Common myeloid progenitor, CD34-positive (primary cell): Measurements from ENCODE around the gene GDPD3.

Experiments
- CTCF ChIA-PET: fragments of 350-600 bp; sonication (Branson Sonifier 250); formaldehyde crosslinking; loops from one replicate; lab custom pipeline; 2021; ENCODE audit warnings: antibody characterized with exemption; lab: Charles Lee
- POLR2A ChIA-PET: fragments of 350-600 bp; sonication (Branson Sonifier 250); formaldehyde crosslinking; loops from one replicate; lab custom pipeline; 2021; ENCODE audit warnings: antibody characterized with exemption; lab: Charles Lee
- DNase-seq, 3 donors: peaks; one replicate each; pipeline versions ENCODE4 v3.0.0 to v3.0.0-alpha.2; 2013
- H3K27ac ChIP-seq, 2 experiments: 1 replicate in 1 of 2; 2 replicates in 1 of 2; pipeline ENCODE4 v1.7.0; 2013; ENCODE audit warnings: inconsistent platforms in 2 of 2, low read length in 2 of 2, mild to moderate bottlenecking in 2 of 2, low read depth in 1 of 2, moderate library complexity in 1 of 2; ENCODE audit not compliant: severe bottlenecking in 2 of 2, insufficient read depth in 1 of 2, poor library complexity in 1 of 2
- H3K27me3 ChIP-seq, 5 experiments: replicated peaks in 2 of 5; 1 replicate in 3 of 5; 2 replicates in 2 of 5; pipeline versions ENCODE4 v1.6.1 to v1.7.0; 2013; ENCODE audit warnings: low read length in 4 of 5, mild to moderate bottlenecking in 2 of 5, moderate library complexity in 2 of 5, inconsistent platforms in 1 of 5; ENCODE audit not compliant: insufficient read depth in 5 of 5, control insufficient read depth in 4 of 5
- H3K36me3 ChIP-seq, 4 experiments: 1 replicate in 2 of 4; 2 replicates in 2 of 4; pipeline versions ENCODE4 v1.6.1 to v1.7.0; 2013; ENCODE audit warnings: low read length in 3 of 4, control low read depth in 1 of 4, mild to moderate bottlenecking in 1 of 4; ENCODE audit not compliant: control insufficient read depth in 4 of 4, insufficient read depth in 4 of 4
- H3K4me1 ChIP-seq, 4 experiments: 1 replicate in 3 of 4; 2 replicates in 1 of 4; pipeline versions ENCODE4 v1.6.1 to v1.7.1; 2013; ENCODE audit warnings: low read length in 3 of 4, mild to moderate bottlenecking in 3 of 4, control low read depth in 1 of 4, inconsistent platforms in 1 of 4, moderate library complexity in 1 of 4; ENCODE audit not compliant: control insufficient read depth in 4 of 4, insufficient read depth in 4 of 4; ENCODE audit errors: control extremely low read depth in 1 of 4
- H3K4me3 ChIP-seq, 7 experiments: 1 replicate in 4 of 7; 2 replicates in 3 of 7; pipeline versions ENCODE4 v1.5.1 to v1.7.0; 2013; ENCODE audit warnings: mild to moderate bottlenecking in 7 of 7, low read length in 6 of 7, moderate library complexity in 6 of 7, inconsistent platforms in 2 of 7, low read depth in 2 of 7, control low read depth in 1 of 7; ENCODE audit not compliant: insufficient read depth in 4 of 7, control insufficient read depth in 1 of 7; ENCODE audit errors: extremely low read depth in 1 of 7
- H3K9me3 ChIP-seq, 5 experiments: 1 replicate in 4 of 5; 2 replicates in 1 of 5; pipeline versions ENCODE4 v1.6.1 to v1.7.1; 2013; ENCODE audit warnings: low read length in 4 of 5, mild to moderate bottlenecking in 2 of 5, inconsistent platforms in 1 of 5, low read depth in 1 of 5, moderate library complexity in 1 of 5; ENCODE audit not compliant: control insufficient read depth in 4 of 5, insufficient read depth in 2 of 5; ENCODE audit errors: control extremely low read depth in 1 of 5
- WGBS: methylation state at CpG from one replicate; pipeline ENCODE4 v1.1.5; 2013; ENCODE audit not compliant: insufficient coverage; 5-methylcytosine and 5-hydroxymethylcytosine counted together

The GDPD3 gene

DNA sequence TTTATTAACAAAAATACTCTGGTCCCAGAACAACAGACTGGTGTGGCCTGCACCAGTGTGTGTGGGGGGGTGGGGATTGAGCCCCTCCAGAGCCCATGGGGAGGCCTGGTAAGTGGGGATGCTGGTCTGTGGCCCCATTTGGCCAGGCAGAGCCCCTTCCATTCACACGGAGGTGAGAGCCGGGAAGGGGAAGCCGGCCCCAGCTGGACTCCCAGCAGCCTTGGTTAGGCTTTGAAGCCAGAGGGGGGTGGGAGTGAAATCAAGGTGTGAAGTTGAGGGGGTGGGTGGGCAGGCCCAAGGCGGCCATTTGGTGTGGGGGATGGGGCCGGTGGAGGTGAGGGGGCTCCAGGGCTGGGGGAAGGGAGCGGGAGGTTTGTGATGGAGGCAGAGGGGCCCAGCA is 27.5 kb downstream of the GDPD3 start:
- Histone ChIP-seq H3K27ac (no peak overlapping the region), H3K9me3 (no peaks in the 10 kb centered on the region), H3K4me3 (no peak overlapping the region), H3K36me3 (peaks cover 14 to 46% (median 37%) of the 10 kb centered on the region in 4 experiments), H3K4me1 (peaks cover 0 to 11% (median 8%) of the 10 kb centered on the region in 4 experiments), H3K27me3 (no peaks in the 10 kb centered on the region)
- 100% methylated on average over 3 of the region's 6 CpGs for WGBS
- ChIA-PET CTCF (interaction anchor here (11.3 kb wide), 1 partner anchor 12 kb away, joined by 235 read pairs; the partner anchor contains the start of genes ALDOA and PPP4C), POLR2A (no interaction called here)
- no peak for DNase-seq

DNA sequence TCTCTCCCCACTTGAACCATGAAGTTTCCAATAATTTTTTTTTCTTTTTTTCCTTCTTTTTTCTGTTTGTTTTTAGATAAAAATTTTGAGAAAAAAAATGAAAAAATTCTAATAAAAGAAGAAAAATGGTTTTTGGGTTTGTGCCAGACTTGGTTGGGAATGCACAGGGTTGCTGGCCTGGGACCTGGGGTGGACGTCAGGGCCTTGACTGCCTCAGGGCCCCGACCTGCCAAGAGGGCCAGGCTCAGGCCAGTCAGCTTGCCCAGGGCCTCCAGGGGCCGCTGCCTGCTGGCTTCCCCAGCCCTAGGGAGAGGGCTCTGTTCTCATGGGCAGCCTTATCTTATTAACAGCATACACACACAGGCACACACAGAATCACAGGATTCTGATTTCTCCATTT is 28.1 kb downstream of the GDPD3 start:
- DNase-seq = no peak
- peaks cover 15 to 50% (median 40%) of the 10 kb centered on the region in 4 experiments for H3K36me3 ChIP-seq
- CTCF ChIA-PET = interaction anchor here (0.7 to 1.3 kb wide), 2 partner anchors 9 to 20 kb away, joined by 3 to 4 read pairs; partner anchors contain the start of genes ALDOA and PPP4C
- no peak overlapping the region for H3K4me3 ChIP-seq
- peak overlapping the region in 1 of 2 experiments; percentile 34 for H3K27ac ChIP-seq
- peaks cover 0 to 5% (median 2%) of the 10 kb centered on the region in 4 experiments for H3K4me1 ChIP-seq
- H3K9me3 ChIP-seq = no peaks in the 10 kb centered on the region
- no peaks in the 10 kb centered on the region for H3K27me3 ChIP-seq
- 100% methylated on average over 3 of the region's 3 CpGs for WGBS
- POLR2A ChIA-PET = no interaction called here

DNA sequence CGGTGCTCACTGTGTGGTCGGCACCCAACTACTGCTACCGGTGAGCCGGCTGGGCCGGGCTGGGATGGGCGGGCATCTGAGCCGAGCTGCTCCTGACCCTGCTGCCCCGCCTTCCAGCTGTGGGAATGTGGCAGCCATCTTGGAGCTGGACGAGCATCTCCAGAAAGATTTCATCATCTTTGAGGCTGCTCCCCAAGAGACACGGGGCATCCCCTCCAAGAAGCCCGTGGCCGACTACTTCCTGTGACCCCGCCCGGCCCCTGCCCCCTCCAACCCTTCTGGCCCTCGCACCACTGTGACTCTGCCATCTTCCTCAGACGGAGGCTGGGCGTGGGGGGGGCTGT is 28.5 kb downstream of the GDPD3 start:
- WGBS = 91% methylated on average over 13 of the region's 17 CpGs
- peaks cover 15 to 54% (median 42%) of the 10 kb centered on the region in 4 experiments for H3K36me3 ChIP-seq
- ChIA-PET CTCF (interaction anchor here (0.7 to 1.3 kb wide), 2 partner anchors 8 to 19 kb away, joined by 3 to 4 read pairs; partner anchors contain the start of genes ALDOA and PPP4C), POLR2A (no interaction called here)
- H3K4me3 ChIP-seq = no peak overlapping the region
- H3K27me3 ChIP-seq = no peaks in the 10 kb centered on the region
- DNase-seq = no peak
- H3K27ac ChIP-seq = peak overlapping the region in 1 of 2 experiments; percentile 34
- H3K4me1 ChIP-seq = peaks cover 0 to under 1% (median under 1%) of the 10 kb centered on the region in 4 experiments
- no peaks in the 10 kb centered on the region for H3K9me3 ChIP-seq

DNA sequence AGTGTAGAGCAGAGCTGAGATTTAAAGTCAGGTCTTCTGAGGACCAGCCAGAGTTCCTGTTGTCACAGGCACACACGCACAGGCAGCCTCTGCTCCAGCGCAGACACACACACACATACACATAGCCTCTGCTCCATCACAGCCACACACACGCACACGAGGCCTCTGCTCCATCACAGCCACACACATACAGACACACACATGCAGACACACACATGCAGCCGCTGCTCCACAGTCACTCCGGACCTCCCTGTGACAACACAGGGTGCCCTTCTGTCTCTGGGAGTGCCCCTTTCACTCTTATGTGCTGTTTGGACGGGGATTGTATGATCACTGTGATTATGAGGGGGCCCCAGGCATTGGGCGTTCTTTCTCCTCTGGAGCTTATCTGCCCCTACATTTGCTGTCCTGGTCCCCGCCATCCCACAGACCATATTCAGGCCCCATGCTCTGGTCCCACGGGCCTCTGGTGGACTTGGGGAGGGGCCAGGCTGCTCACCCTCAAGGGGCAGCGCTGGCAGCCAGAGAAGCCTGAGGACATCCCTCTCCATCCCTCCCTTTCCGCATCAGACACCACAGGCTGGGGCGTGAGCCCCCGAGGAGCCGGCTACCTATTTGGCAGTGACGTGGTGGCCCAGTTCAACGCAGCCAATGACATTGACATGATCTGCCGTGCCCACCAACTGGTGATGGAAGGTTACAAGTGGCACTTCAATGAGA is 29.1 kb downstream of the GDPD3 start:
- Histone ChIP-seq H3K9me3 (no peaks in the 10 kb centered on the region), H3K27me3 (no peaks in the 10 kb centered on the region), H3K4me3 (no peak overlapping the region), H3K36me3 (peaks cover 15 to 59% (median 46%) of the 10 kb centered on the region in 4 experiments), H3K4me1 (no peaks in the 10 kb centered on the region), H3K27ac (no peak overlapping the region)
- ChIA-PET POLR2A (no interaction called here), CTCF (interaction anchor here (1.3 kb wide), 1 partner anchor 8 kb away, joined by 4 read pairs; the partner anchor contains the start of gene PPP4C)
- WGBS = 98% methylated on average over 13 of the region's 18 CpGs
- DNase-seq = no peak

DNA sequence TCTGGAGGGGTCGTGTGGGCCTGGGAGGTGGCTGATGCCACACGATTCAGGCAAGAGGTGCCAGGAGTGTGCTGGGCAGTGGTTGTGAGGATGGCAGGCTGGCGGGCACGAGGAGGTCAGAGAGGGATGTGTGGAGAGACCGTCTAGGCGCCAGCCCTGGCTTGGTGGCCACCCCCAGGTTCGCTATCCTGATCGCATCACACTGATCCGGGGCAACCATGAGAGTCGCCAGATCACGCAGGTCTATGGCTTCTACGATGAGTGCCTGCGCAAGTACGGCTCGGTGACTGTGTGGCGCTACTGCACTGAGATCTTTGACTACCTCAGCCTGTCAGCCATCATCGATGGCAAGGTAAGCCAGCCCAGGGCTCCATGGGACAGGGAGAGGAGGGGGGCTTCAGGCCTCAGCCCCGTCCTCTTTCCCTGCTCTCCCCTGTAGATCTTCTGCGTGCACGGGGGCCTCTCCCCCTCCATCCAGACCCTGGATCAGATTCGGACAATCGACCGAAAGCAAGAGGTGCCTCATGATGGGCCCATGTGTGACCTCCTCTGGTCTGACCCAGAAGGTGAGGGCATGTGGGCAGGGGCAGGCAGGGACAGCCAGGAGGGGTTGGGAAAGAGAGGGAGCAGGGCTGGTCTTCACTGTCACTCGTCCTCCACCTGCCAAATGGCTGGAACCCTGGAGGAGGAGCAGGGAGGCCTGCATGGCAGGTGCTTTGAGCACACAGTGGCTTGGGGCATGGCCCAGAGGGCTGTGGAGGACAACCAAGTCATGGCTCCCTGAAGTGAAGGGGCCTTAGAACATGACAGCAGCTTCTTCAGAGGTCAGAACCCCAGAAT is 29.9 kb downstream of the GDPD3 start:
- Histone ChIP-seq H3K27ac (no peak overlapping the region), H3K36me3 (peaks cover 15 to 65% (median 50%) of the 10 kb centered on the region in 4 experiments), H3K27me3 (no peaks in the 10 kb centered on the region), H3K4me1 (no peaks in the 10 kb centered on the region), H3K4me3 (no peak overlapping the region), H3K9me3 (no peaks in the 10 kb centered on the region)
- ChIA-PET POLR2A (no interaction called here), CTCF (interaction anchor here (0.9 to 19.2 kb wide), 2 partner anchors 8 to 76 kb away, joined by 3 to 235 read pairs; partner anchors contain the start of genes TBX6 and YPEL3)
- DNase-seq = no peak
- WGBS = 97% methylated on average over 20 of the region's 24 CpGs

DNA sequence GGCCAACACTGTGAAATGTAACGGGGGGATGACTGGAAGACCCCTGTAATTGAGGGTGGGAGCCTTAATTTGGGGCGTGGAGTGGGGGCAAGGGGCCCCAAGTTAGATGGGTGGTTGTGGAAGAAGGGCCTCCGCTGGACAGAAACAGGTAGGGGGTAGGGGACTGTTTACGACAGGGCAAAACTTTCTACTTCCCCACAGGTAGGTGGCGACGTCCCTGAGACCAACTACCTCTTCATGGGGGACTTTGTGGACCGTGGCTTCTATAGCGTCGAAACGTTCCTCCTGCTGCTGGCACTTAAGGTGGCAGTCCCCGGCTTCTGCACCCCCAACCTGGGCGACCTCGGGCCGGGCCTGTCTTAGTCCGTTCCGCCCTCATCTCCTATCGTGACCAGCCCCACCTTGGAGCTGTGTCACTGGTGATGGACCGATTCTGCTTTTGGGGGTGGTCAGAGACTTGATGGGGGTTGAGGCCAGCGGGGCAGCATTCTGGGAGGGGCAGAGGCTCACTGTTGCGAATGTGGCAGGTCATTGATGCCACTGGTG is 30.7 kb downstream of the GDPD3 start:
- WGBS = 98% methylated on average over 16 of the region's 20 CpGs

More for the DNA sequence above, 30.7 kb downstream of the GDPD3 start:
- no peaks in the 10 kb centered on the region for H3K27me3 ChIP-seq
- no peak overlapping the region for H3K4me3 ChIP-seq
- DNase-seq = peak in 2 of 3 donors; percentile 25 to 31
- ChIA-PET POLR2A (no interaction called here), CTCF (interaction anchor here (0.9 to 19.2 kb wide), 6 partner anchors 9 to 77 kb away, joined by 3 to 235 read pairs (median 4); partner anchors contain the start of genes ALDOA, TBX6 and YPEL3)
- no peaks in the 10 kb centered on the region for H3K9me3 ChIP-seq
- H3K36me3 ChIP-seq = peaks cover 15 to 73% (median 58%) of the 10 kb centered on the region in 4 experiments
- no peak overlapping the region for H3K27ac ChIP-seq
- H3K4me1 ChIP-seq = peaks cover 0 to 8% (median 3%) of the 10 kb centered on the region in 4 experiments
